Mesenchymal stem cell (in vitro differentiated cells and primary cell): Measurements from ENCODE around the gene VAC14.

Experiments
- DNase-seq: peaks from one replicate; pipeline ENCODE4 v3.0.0-alpha.2; 2013
- H2AFZ ChIP-seq: one replicate; pipeline ENCODE4 v1.6.1; 2013; ENCODE audit warnings: low read depth, mild to moderate bottlenecking, control low read depth, inconsistent platforms, low read length, moderate library complexity
- H2AK5ac ChIP-seq: 2 replicates; pipeline ENCODE4 v1.6.1; 2013; ENCODE audit warnings: low read length, moderate library complexity, mild to moderate bottlenecking, inconsistent platforms; ENCODE audit not compliant: severe bottlenecking
- H2BK120ac ChIP-seq: one replicate; pipeline ENCODE4 v1.6.1; 2013; ENCODE audit warnings: low read depth, mild to moderate bottlenecking, inconsistent platforms, low read length, moderate library complexity
- H2BK12ac ChIP-seq, 2 experiments: one replicate each; pipeline ENCODE4 v1.6.1; 2013; ENCODE audit warnings: inconsistent platforms in 2 of 2, low read length in 2 of 2, mild to moderate bottlenecking in 2 of 2, moderate library complexity in 2 of 2, control low read depth in 1 of 2
- H2BK15ac ChIP-seq: one replicate; pipeline ENCODE4 v1.6.1; 2013; ENCODE audit warnings: mild to moderate bottlenecking, low read depth, inconsistent platforms; ENCODE audit not compliant: poor library complexity, severe bottlenecking
- H2BK5ac ChIP-seq: 2 replicates; pipeline ENCODE4 v1.6.1; 2013; ENCODE audit warnings: low read depth, mild to moderate bottlenecking, low read length, control low read depth, inconsistent platforms; ENCODE audit not compliant: poor library complexity, severe bottlenecking
- H3K14ac ChIP-seq, 2 experiments: one replicate each; pipeline ENCODE4 v1.6.1; 2013; ENCODE audit warnings: inconsistent platforms in 2 of 2, low read length in 2 of 2, control low read depth in 1 of 2, mild to moderate bottlenecking in 1 of 2, moderate library complexity in 1 of 2
- H3K18ac ChIP-seq, 2 experiments: one replicate each; pipeline ENCODE4 v1.6.1; 2013; ENCODE audit warnings: inconsistent platforms in 2 of 2, low read length in 2 of 2, control low read depth in 1 of 2, low read depth in 1 of 2, mild to moderate bottlenecking in 1 of 2
- H3K23ac ChIP-seq, 2 experiments: one replicate each; pipeline ENCODE4 v1.6.1; 2013; ENCODE audit warnings: inconsistent platforms in 2 of 2, low read length in 2 of 2, mild to moderate bottlenecking in 2 of 2, moderate library complexity in 2 of 2, control low read depth in 1 of 2
- H3K27ac ChIP-seq: 2 replicates; pipeline ENCODE4 v1.5.1; 2013; ENCODE audit warnings: mild to moderate bottlenecking, moderate library complexity, low read length, control low read depth, inconsistent platforms; ENCODE audit not compliant: poor library complexity, severe bottlenecking
- H3K27me3 ChIP-seq, 2 experiments: 2 replicates each; pipeline versions ENCODE4 v1.6.1 to v1.7.0; 2013; ENCODE audit warnings: low read length in 2 of 2, mild to moderate bottlenecking in 2 of 2, moderate library complexity in 2 of 2, control low read depth in 1 of 2, inconsistent platforms in 1 of 2; ENCODE audit not compliant: control insufficient read depth in 1 of 2, insufficient read depth in 1 of 2
- H3K36me3 ChIP-seq, 2 experiments: 2 replicates each; pipeline versions ENCODE4 v1.6.1 to v1.7.0; 2013; ENCODE audit warnings: low read length in 2 of 2, control low read depth in 1 of 2, inconsistent platforms in 1 of 2, low read depth in 1 of 2, mild to moderate bottlenecking in 1 of 2; ENCODE audit not compliant: insufficient read depth in 2 of 2, control insufficient read depth in 1 of 2
- H3K4ac ChIP-seq, 2 experiments: one replicate each; pipeline ENCODE4 v1.6.1; 2013; ENCODE audit warnings: inconsistent platforms in 2 of 2, low read length in 2 of 2, mild to moderate bottlenecking in 2 of 2, moderate library complexity in 2 of 2, control low read depth in 1 of 2, low read depth in 1 of 2
- H3K4me1 ChIP-seq: 2 replicates; pipeline ENCODE4 v1.6.1; 2013; ENCODE audit warnings: low read depth, low read length, control low read depth; ENCODE audit not compliant: control insufficient read depth, insufficient read depth
- H3K4me2 ChIP-seq: 2 replicates; pipeline ENCODE4 v1.6.1; 2013; ENCODE audit warnings: low read length, mild to moderate bottlenecking, inconsistent platforms; ENCODE audit not compliant: poor library complexity, severe bottlenecking
- H3K4me3 ChIP-seq, 2 experiments: 2 replicates each; pipeline versions ENCODE4 v1.5.1 to v1.7.0; 2013; ENCODE audit warnings: low read length in 2 of 2, mild to moderate bottlenecking in 2 of 2, control low read depth in 1 of 2, low read depth in 1 of 2; ENCODE audit not compliant: insufficient read depth in 1 of 2
- H3K79me1 ChIP-seq: replicated peaks from 2 replicates; pipeline ENCODE4 v1.6.1; 2013; ENCODE audit warnings: mild to moderate bottlenecking, control low read depth, low read length, inconsistent platforms; ENCODE audit not compliant: poor library complexity, severe bottlenecking
- H3K9ac ChIP-seq: 2 replicates; pipeline ENCODE4 v1.7.0; 2013; ENCODE audit warnings: mild to moderate bottlenecking, low read length, moderate library complexity
- H3K9me3 ChIP-seq: 2 replicates; pipeline ENCODE4 v1.7.0; 2013; ENCODE audit warnings: mild to moderate bottlenecking, low read length; ENCODE audit not compliant: control insufficient read depth
- H4K8ac ChIP-seq: one replicate; pipeline ENCODE4 v1.6.1; 2013; ENCODE audit warnings: inconsistent platforms, mild to moderate bottlenecking, low read length, moderate library complexity
- H4K91ac ChIP-seq: one replicate; pipeline ENCODE4 v1.6.1; 2013; ENCODE audit warnings: mild to moderate bottlenecking, low read length, inconsistent platforms
- WGBS: methylation state at CpG from one replicate; pipeline ENCODE4 v1.1.7; 2013; ENCODE audit warnings: mixed read lengths; 5-methylcytosine and 5-hydroxymethylcytosine counted together

The VAC14 gene

DNA sequence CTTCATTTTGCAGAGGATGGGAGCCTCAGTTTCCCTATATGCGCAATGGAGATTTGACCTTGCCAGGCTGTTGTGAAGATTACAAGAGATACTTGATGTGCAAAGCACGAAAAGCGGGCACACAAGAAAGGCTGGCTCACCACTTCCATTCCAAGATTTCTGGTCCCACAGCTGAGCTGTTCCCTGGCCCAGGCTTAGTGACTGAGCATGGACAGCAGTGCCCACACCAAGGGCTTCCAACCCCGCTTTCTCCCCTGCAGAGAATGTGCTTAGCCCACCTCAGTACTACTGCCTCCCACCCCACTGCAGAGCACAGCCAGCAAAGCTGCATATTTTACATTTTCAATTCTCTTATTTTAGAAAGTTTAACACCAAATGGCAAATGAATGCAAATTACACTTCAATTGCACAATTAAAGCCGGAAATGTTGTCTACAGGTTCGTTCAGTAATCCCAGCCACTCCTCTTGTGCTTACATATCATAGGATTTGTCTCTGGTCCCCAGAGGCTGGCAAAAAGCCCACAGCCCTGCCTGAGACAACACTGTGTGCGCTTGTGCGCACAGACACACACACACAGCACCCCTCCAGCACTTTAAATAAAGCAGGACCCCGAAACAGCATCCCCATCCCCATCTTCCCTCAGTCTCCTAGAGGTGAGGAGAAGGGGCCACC lies 51.8 kb downstream of the VAC14 start:
- peak overlapping the region; percentile 93 to 98 for H3K18ac ChIP-seq
- H3K4me1 ChIP-seq: peaks cover 57% of the 10 kb centered on the region

DNA sequence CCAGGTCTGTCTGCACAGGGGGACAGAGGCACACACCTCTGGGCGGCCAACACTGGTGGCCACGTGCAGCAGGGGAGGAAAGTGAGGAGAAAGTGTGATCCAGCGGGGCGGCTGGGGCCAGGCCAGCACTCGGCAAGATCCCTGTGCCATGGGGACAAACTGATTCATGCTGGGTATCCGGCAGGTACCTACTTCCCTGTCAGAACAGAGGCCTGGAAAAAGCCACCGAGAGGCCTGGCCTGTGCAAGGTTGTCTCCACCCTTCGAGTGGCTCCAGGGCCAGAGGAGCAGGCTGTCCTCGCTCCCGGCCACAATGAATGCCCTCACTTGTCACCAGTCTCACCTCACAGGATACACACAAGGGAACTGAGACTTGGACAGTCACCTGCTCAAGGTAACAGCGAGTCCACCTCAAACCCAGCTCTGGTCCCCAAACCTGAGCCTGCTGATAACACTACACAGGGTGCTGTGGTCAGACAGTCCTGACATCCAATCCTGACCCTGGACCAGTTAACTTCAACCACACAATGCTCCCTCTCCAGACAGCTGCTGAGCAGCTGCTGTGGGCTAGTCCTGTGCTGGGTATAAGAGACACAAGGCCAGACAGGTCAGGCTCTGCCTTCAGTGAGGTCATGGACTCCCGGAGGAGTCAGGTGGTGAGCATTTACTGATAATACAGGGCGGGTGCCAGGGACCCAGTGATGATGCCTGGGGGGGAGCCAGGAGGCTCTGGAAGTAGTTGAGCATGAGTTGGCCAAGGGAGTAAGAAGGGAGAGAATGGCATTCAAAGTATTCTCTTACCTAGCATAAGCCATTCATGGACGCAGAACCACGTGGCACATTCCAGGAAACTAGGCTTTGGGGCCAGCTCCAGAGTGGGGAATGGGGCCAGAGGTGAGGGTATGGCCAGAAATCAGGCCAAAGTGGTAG lies 53.0 kb downstream of the VAC14 start:
- Histone ChIP-seq H2AFZ (no peak overlapping the region), H3K4me1 (peaks cover 59% of the 10 kb centered on the region), H3K18ac (peak overlapping the region; percentile 91 to 92), H4K8ac (peak overlapping the region; percentile 71), H3K9me3 (no peaks in the 10 kb centered on the region), H2BK120ac (peak overlapping the region; percentile 5), H3K14ac (peak overlapping the region in 1 of 2 experiments; percentile 75), H2AK5ac (peak overlapping the region; percentile 87), H4K91ac (peak overlapping the region; percentile 92), H3K23ac (peak overlapping the region in 1 of 2 experiments; percentile 28), H2BK15ac (peak overlapping the region; percentile 75), H3K27ac (no peak overlapping the region), H3K4ac (peak overlapping the region; percentile 19 to 54), H3K4me2 (no peak overlapping the region), H3K4me3 (no peak overlapping the region), H3K79me1 (peaks cover 9% of the 10 kb centered on the region), H3K9ac (no peak overlapping the region), H3K27me3 (no peaks in the 10 kb centered on the region), H2BK5ac (no peak overlapping the region), H2BK12ac (peak overlapping the region; percentile 72 to 99), H3K36me3 (peaks cover 13 to 28% of the 10 kb centered on the region in 2 experiments)
- peak; percentile 45 for DNase-seq
- 90% methylated on average over 15 of the region's 15 CpGs for WGBS

More for the DNA sequence above, 51.8 kb downstream of the VAC14 start:
- no peak overlapping the region for H3K9ac ChIP-seq
- H3K4me3 ChIP-seq: no peak overlapping the region
- H3K4ac ChIP-seq: peak overlapping the region; percentile 77 to 94
- H3K9me3 ChIP-seq: no peaks in the 10 kb centered on the region
- H2AK5ac ChIP-seq: peak overlapping the region; percentile 62
- DNase-seq: peak; percentile 34
- H2BK12ac ChIP-seq: peak overlapping the region; percentile 99 to 100
- H3K27me3 ChIP-seq: no peaks in the 10 kb centered on the region
- H2BK120ac ChIP-seq: peak overlapping the region; percentile 98
- peak overlapping the region in 1 of 2 experiments; percentile 5 for H3K23ac ChIP-seq
- peaks cover 9% of the 10 kb centered on the region for H3K79me1 ChIP-seq
- H2AFZ ChIP-seq: no peak overlapping the region
- H2BK5ac ChIP-seq: no peak overlapping the region
- no peak overlapping the region for H3K4me2 ChIP-seq
- WGBS: 86% methylated on average over 8 of the region's 9 CpGs
- H3K27ac ChIP-seq: no peak overlapping the region
- peaks cover 1 to 24% of the 10 kb centered on the region in 2 experiments for H3K36me3 ChIP-seq
- H4K91ac ChIP-seq: peak overlapping the region; percentile 96
- H2BK15ac ChIP-seq: peak overlapping the region; percentile 82
- peak overlapping the region; percentile 63 for H4K8ac ChIP-seq
- H3K14ac ChIP-seq: peak overlapping the region in 1 of 2 experiments; percentile 14

DNA sequence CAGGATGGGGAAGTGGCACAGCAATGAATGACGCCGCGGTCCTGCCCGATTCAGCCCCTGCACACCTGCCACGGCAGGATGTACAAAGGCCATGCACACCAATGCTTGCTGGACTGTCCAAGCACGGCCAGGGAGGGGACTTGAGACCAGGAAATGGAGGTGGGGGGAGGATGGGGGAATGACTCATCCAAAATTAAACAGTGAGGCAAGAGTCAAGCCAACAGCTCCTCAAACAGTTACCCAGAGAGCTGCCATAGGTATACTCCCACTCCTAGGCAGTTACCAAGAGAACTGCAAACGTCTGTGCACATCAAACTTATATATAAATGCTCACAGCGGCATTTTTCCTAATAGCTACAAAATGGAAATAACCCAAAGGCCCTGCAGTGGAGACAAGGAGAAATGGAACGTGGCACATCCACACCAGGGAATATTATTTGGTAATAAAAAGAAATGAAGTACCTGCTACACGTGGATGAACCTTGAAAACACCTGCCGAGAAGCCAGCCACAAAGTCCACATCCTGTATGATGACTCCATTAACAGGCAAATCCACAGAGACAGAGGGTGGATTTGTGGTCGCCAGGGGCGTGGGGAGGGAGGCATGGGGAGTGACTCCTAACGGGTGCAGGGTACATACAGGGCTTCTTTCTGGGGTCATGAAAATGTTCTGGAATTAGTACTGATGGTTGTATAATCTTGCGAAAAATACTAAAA lies 54.1 kb downstream of the VAC14 start:
- no peak overlapping the region for H3K4me2 ChIP-seq
- no peak overlapping the region for H3K14ac ChIP-seq
- H3K9ac ChIP-seq: peak overlapping the region; percentile 82
- no peaks in the 10 kb centered on the region for H3K9me3 ChIP-seq
- peak overlapping the region; percentile 98 to 100 for H3K4ac ChIP-seq
- peaks cover 14% of the 10 kb centered on the region for H3K79me1 ChIP-seq
- H4K91ac ChIP-seq: peak overlapping the region; percentile 100
- peak overlapping the region; percentile 73 for H2BK15ac ChIP-seq
- H2BK5ac ChIP-seq: no peak overlapping the region
- peak overlapping the region; percentile 99 to 100 for H2BK12ac ChIP-seq
- peak overlapping the region; percentile 94 for H2AK5ac ChIP-seq
- no peaks in the 10 kb centered on the region for H3K27me3 ChIP-seq
- WGBS: 35% methylated on average over 12 of the region's 15 CpGs
- H3K4me1 ChIP-seq: peaks cover 63% of the 10 kb centered on the region
- peak overlapping the region; percentile 99 for H2BK120ac ChIP-seq
- no peak overlapping the region for H3K4me3 ChIP-seq
- peak overlapping the region; percentile 99 for H4K8ac ChIP-seq
- no peak overlapping the region for H3K23ac ChIP-seq
- peak; percentile 93 for DNase-seq
- peak overlapping the region; percentile 27 for H3K27ac ChIP-seq
- peaks cover 20 to 32% of the 10 kb centered on the region in 2 experiments for H3K36me3 ChIP-seq
- H2AFZ ChIP-seq: no peak overlapping the region
- peak overlapping the region; percentile 99 for H3K18ac ChIP-seq
